Panc1 (cell line): ENCODE data around the gene MAGEB4. TPM values are rescaled to one million over a fixed set of nuclear protein-coding genes. Genes with fewer than 3 reads are reported as not detected.

Source experiments
- ATAC-seq: fragments of 200-7000 bp; cut with Tn5 transposase; 2 replicates; pipeline ENCODE4 v1.9.1; 2020; ENCODE audit warnings: mild to moderate bottlenecking, moderate library complexity
- BruUV-seq: library from RNA; stranded (reverse); fragments of 400-500 nt; replicated peaks from 2 replicates; lab custom pipeline; 2021; lab: Mats Ljungman, UMichigan
- CTCF ChIA-PET: fragments of 300-600 bp; sonication (Branson Sonifier 250); formaldehyde crosslinking; loops from one replicate; lab custom pipeline; 2022; ENCODE audit warnings: antibody characterized with exemption; lab: Charles Lee
- POLR2A ChIA-PET: fragments of 300-600 bp; sonication (Branson Sonifier 250); formaldehyde crosslinking; loops from one replicate; lab custom pipeline; 2022; ENCODE audit warnings: antibody characterized with exemption; lab: Charles Lee
- DNase-seq: peaks from one replicate; pipeline ENCODE4 v3.0.0-alpha.2; 2010; ENCODE audit warnings: low read depth, low spot score
- H3K27ac ChIP-seq: 2 replicates; pipeline ENCODE4 v1.5.1; 2011; ENCODE audit warnings: mild to moderate bottlenecking, low read length, inconsistent platforms
- H3K27me3 ChIP-seq: fragments of 200-500 bp; sonication (Bioruptor generic); 2 replicates; pipeline ENCODE4 v1.6.0; 2014; ENCODE audit warnings: low read length, inconsistent platforms; ENCODE audit not compliant: control insufficient read depth, insufficient read depth
- H3K36me3 ChIP-seq: fragments of 200-500 bp; sonication (Bioruptor generic); 2 replicates; pipeline ENCODE4 v1.5.1; 2014; ENCODE audit warnings: inconsistent platforms, mild to moderate bottlenecking, low read length, moderate library complexity; ENCODE audit not compliant: control insufficient read depth, insufficient read depth
- H3K4me1 ChIP-seq: 2 replicates; pipeline ENCODE4 v1.5.1; 2011; ENCODE audit warnings: inconsistent platforms, mild to moderate bottlenecking, low read length, moderate library complexity; ENCODE audit not compliant: control insufficient read depth, insufficient read depth
- H3K4me3 ChIP-seq, 2 experiments: 2 replicates each; pipeline ENCODE4 v1.5.1; 2011 to 2012; ENCODE audit warnings: low read depth in 2 of 2, low read length in 2 of 2, mild to moderate bottlenecking in 2 of 2, inconsistent platforms in 1 of 2, moderate library complexity in 1 of 2
- H3K9me3 ChIP-seq: fragments of 200-500 bp; sonication (Bioruptor generic); 2 replicates; pipeline ENCODE4 v1.5.1; 2014; ENCODE audit warnings: low read depth, mild to moderate bottlenecking, inconsistent platforms, low read length, moderate library complexity; ENCODE audit not compliant: control insufficient read depth, insufficient read depth
- CTCF ChIP-seq: fragments of 450-650 bp; IDR thresholded peaks from 2 replicates; pipeline ENCODE4 v1.5.1; 2017; ENCODE audit warnings: mild to moderate bottlenecking
- POLR2AphosphoS5 ChIP-seq: IDR thresholded peaks from 2 replicates; pipeline ENCODE4 v1.6.1; 2012; ENCODE audit warnings: mild to moderate bottlenecking, low read depth, low read length, moderate library complexity
- REST ChIP-seq, 2 experiments: IDR thresholded peaks; 2 replicates each; pipeline ENCODE4 v1.6.1; 2011 to 2012; ENCODE audit warnings: low read depth in 2 of 2, control low read depth in 1 of 2, low read length in 1 of 2, mild to moderate bottlenecking in 1 of 2, moderate library complexity in 1 of 2; ENCODE audit not compliant: insufficient read depth in 1 of 2
- SIN3A ChIP-seq: IDR thresholded peaks from 2 replicates; pipeline ENCODE4 v1.6.1; 2012; ENCODE audit warnings: low read depth, mild to moderate bottlenecking, low read length, moderate library complexity, borderline replicate concordance; ENCODE audit not compliant: insufficient read depth
- TCF7L2 ChIP-seq: IDR thresholded peaks from 2 replicates; pipeline ENCODE4 v1.6.1; 2011; ENCODE audit warnings: mild to moderate bottlenecking, low read depth, low read length, inconsistent platforms
- in situ Hi-C: cut with HindIII; loops from 2 replicates; pipeline ENCODE4 v1.10.0; 2016; ENCODE audit warnings: low sequenced_read_pairs, low pct_unique_long_range_greater_than_20kb
- intact Hi-C: fragments of 100-400 bp; cut with micrococcal nuclease; formaldehyde crosslinking; loops from one replicate; pipeline ENCODE4 v1.10.0; 2022; ENCODE audit not compliant: unreplicated experiment
- total RNA-seq: library from RNA; stranded (reverse); gene quantifications from one replicate; pipeline ENCODE4 v1.2.1, GENCODE V29; 2021; ENCODE audit not compliant: unreplicated experiment

Gene MAGEB4
- total RNA-seq, 1 experiment from 2014 or later: not detected

- ATAC-seq (no peak), DNase-seq (no peak)
- CTCF ChIA-PET: no interaction called here
- Histone ChIP-seq H3K4me1 (no peaks in the 10 kb centered on the region), H3K27ac (no peak overlapping the region), H3K9me3 (no peaks in the 10 kb centered on the region), H3K36me3 (no peaks in the 10 kb centered on the region), H3K4me3 (no peak overlapping the region), H3K27me3 (no peaks in the 10 kb centered on the region)
- in situ Hi-C loops (no loop called here), intact Hi-C loops (no loop called here)
- TF ChIP-seq REST (IDR thresholded peaks at IDR 0.05; ENCODE audit: insufficient read depth in 1 of 2, low read depth in 2 of 2, low read length in 1 of 2) (no peak), SIN3A (no peak), POLR2AphosphoS5 (no peak), TCF7L2 (no peak), CTCF (no peak)
- POLR2A ChIA-PET: no interaction called here
- BruUV-seq: no TSS peak
Measured at GRCh38 chrX:30261012-30261411, 19.2 kb downstream of the MAGEB4 start.

GRCh38 chrX:30262763-30263162, 21.0 kb downstream of the MAGEB4 start:
- H3K4me3 ChIP-seq: no peak overlapping the region
- no TSS peak for BruUV-seq
- no peak overlapping the region for H3K27ac ChIP-seq
- no peak for DNase-seq
- ChIA-PET CTCF (no interaction called here), POLR2A (no interaction called here)
- in situ Hi-C loops: no loop called here
- intact Hi-C loops: no loop called here
- H3K4me1 ChIP-seq: no peaks in the 10 kb centered on the region
- H3K36me3 ChIP-seq: no peaks in the 10 kb centered on the region
- TF ChIP-seq TCF7L2 (no peak), SIN3A (no peak), POLR2AphosphoS5 (no peak), REST (IDR thresholded peaks at IDR 0.05; ENCODE audit: insufficient read depth in 1 of 2, low read depth in 2 of 2, low read length in 1 of 2) (no peak), CTCF (no peak)
- H3K9me3 ChIP-seq: no peaks in the 10 kb centered on the region
- no peak for ATAC-seq
- H3K27me3 ChIP-seq: no peaks in the 10 kb centered on the region
